ENCODE measurements around the gene ACRBP.

- TF ChIP-seq POLR2A (IDR thresholded peaks at IDR 0.05) = no peak
- TF ChIP-seq CTCF (IDR thresholded peaks at IDR 0.05) = no peak
Observed at GRCh38 chr12:6614513-6615172, 32.6 kb downstream of the ACRBP start.
